Nephron (organoid): ENCODE data around the gene PMFBP1.

ENCODE experiments used
- H3K27ac Mint-ChIP-seq, 3 experiments: 2 replicates each; pipeline ENCODE4 v1.8.0; 2020; ENCODE audit warnings: mixed read lengths in 3 of 3, mild to moderate bottlenecking in 2 of 3, moderate library complexity in 1 of 3
- H3K27me3 Mint-ChIP-seq: 2 replicates; pipeline ENCODE4 v1.8.0; 2021; ENCODE audit warnings: low read depth, mild to moderate bottlenecking, moderate library complexity, mixed read lengths
- H3K36me3 Mint-ChIP-seq: 2 replicates; pipeline ENCODE4 v1.8.0; 2020; ENCODE audit warnings: low read depth, mixed read lengths
- H3K4me1 Mint-ChIP-seq: 2 replicates; pipeline ENCODE4 v1.8.0; 2020; ENCODE audit warnings: mixed read lengths
- H3K4me3 Mint-ChIP-seq, 3 experiments: 2 replicates each; pipeline ENCODE4 v1.8.0; 2020; ENCODE audit warnings: mild to moderate bottlenecking in 3 of 3, mixed read lengths in 3 of 3, moderate library complexity in 2 of 3
- H3K9me3 Mint-ChIP-seq: 2 replicates; pipeline ENCODE4 v1.8.0; 2020; ENCODE audit warnings: mixed read lengths
- TF ChIP-seq, protein P1 (sequence below), 3 experiments: fragments of 200-600 bp; sonication (generic); IDR thresholded peaks; one replicate each; pipeline ENCODE4 v1.5.0; 2021; ENCODE audit warnings: antibody characterized with exemption in 3 of 3; ENCODE audit not compliant: unreplicated experiment in 3 of 3

PMFBP1 gene

DNA sequence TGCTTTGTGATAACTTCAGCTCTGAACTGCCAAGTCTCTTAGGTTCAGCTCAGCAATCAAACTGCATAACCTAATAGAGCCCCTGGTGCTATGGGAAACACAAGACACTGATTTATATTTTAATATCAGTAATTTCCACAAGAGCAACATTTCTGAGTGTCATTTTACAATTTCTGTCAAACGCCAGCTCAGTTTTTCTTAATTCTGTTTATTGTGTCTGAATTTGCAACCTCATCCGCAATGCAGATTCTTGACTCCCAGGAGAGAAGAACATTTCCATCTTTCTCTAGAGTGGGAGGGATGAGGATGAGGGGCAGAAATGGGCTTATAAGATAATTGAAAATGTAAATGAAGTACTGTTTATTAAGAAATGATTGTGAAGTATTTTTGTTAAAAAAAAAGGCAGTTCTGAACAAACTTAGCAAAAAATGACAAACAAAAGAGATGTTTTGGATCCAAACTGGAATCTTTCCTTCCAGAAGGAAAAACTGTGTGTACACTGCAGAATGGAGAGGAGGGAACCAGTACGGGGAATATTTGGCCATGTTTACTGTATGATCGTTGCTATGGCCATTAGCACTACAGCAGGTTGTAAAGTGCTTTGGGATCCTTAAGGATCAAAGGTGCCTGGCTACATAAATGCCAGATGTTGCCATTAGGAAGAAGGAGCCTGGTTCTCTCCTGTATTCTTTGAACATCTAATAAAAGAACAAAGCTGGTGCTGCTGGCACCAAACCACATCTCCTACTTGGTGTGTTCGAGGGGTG, 7.4 kb upstream of the PMFBP1 start:
- TF ChIP-seq, protein P1, sequence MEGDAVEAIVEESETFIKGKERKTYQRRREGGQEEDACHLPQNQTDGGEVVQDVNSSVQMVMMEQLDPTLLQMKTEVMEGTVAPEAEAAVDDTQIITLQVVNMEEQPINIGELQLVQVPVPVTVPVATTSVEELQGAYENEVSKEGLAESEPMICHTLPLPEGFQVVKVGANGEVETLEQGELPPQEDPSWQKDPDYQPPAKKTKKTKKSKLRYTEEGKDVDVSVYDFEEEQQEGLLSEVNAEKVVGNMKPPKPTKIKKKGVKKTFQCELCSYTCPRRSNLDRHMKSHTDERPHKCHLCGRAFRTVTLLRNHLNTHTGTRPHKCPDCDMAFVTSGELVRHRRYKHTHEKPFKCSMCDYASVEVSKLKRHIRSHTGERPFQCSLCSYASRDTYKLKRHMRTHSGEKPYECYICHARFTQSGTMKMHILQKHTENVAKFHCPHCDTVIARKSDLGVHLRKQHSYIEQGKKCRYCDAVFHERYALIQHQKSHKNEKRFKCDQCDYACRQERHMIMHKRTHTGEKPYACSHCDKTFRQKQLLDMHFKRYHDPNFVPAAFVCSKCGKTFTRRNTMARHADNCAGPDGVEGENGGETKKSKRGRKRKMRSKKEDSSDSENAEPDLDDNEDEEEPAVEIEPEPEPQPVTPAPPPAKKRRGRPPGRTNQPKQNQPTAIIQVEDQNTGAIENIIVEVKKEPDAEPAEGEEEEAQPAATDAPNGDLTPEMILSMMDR (IDR thresholded peaks at IDR 0.05; ENCODE audit: unreplicated experiment in 3 of 3), result no peak
- H3K27me3 Mint-ChIP-seq, result no peaks in the 10 kb centered on the region
- peaks cover 7% of the 10 kb centered on the region for H3K9me3 Mint-ChIP-seq
- H3K36me3 Mint-ChIP-seq, result no peaks in the 10 kb centered on the region
- H3K4me1 Mint-ChIP-seq, result no peaks in the 10 kb centered on the region
- H3K27ac Mint-ChIP-seq, result no peak overlapping the region
- no peak overlapping the region for H3K4me3 Mint-ChIP-seq

- H3K36me3 Mint-ChIP-seq, result no peaks in the 10 kb centered on the region
- peaks cover 7% of the 10 kb centered on the region for H3K9me3 Mint-ChIP-seq
- TF ChIP-seq, protein P1 (IDR thresholded peaks at IDR 0.05; ENCODE audit: unreplicated experiment in 3 of 3), result no peak
Observed at GRCh38 chr16:72174726-72175125, 2.8 kb upstream of the PMFBP1 start.

DNA sequence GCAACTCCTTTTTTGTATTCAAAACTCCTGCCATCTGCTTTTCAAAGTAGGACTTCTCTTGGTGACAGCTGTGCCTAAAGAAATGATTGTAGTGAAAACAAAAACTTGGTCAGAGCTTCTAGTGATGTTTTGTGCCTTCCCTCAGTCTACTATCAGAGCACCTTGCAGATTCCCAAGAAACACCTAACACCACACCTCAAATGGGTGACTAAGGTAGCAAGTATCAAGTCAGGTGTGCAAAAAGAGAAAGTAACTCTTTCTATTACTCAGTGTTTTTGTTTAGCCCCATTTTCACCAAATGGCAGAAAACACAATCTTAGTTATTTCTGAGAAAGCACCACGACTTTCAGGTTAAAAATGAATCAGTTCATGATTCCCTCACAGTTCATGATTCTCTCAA, 2.0 kb upstream of the PMFBP1 start:
- TF ChIP-seq, protein P1 (IDR thresholded peaks at IDR 0.05; ENCODE audit: unreplicated experiment in 3 of 3), result no peak
- no peak overlapping the region for H3K4me3 Mint-ChIP-seq

More at GRCh38 chr16:72174726-72175125, 2.8 kb upstream of the PMFBP1 start:
- Mint-ChIP-seq H3K4me3 (no peak overlapping the region), H3K27me3 (no peaks in the 10 kb centered on the region), H3K27ac (no peak overlapping the region), H3K4me1 (no peaks in the 10 kb centered on the region)

DNA sequence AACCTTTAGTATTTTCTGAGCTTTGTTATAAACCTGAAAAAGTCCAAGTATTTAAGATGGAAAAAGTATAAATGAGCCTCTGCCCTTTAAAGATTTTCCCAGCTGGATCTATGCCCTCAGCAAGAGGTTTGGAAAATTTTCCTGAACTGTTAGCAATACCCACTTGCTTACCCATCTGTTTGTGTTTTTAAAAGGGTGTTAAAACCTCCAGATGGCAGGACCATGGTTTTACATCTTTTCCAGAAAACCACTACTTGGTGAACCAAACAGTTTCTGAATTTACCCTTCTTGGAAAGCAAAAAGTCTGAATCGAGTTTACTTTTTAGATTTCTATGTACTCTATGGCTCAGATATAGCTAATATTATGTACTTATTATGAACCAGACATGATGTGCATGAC, 719 bp downstream of the PMFBP1 start:
- Mint-ChIP-seq H3K9me3 (no peaks in the 10 kb centered on the region), H3K27ac (no peak overlapping the region), H3K4me3 (no peak overlapping the region), H3K27me3 (no peaks in the 10 kb centered on the region), H3K4me1 (no peaks in the 10 kb centered on the region), H3K36me3 (no peaks in the 10 kb centered on the region)
- TF ChIP-seq, protein P1 (IDR thresholded peaks at IDR 0.05; ENCODE audit: unreplicated experiment in 3 of 3), result no peak

More for the DNA sequence above, 2.0 kb upstream of the PMFBP1 start:
- Mint-ChIP-seq H3K27me3 (no peaks in the 10 kb centered on the region), H3K27ac (no peak overlapping the region), H3K4me1 (no peaks in the 10 kb centered on the region), H3K9me3 (peaks cover 7% of the 10 kb centered on the region), H3K36me3 (no peaks in the 10 kb centered on the region)

GRCh38 chr16:72169708-72170107, 2.2 kb downstream of the PMFBP1 start:
- no peak overlapping the region for H3K27ac Mint-ChIP-seq
- H3K36me3 Mint-ChIP-seq, result no peaks in the 10 kb centered on the region
- H3K4me1 Mint-ChIP-seq, result no peaks in the 10 kb centered on the region
- H3K27me3 Mint-ChIP-seq, result no peaks in the 10 kb centered on the region
- no peak overlapping the region for H3K4me3 Mint-ChIP-seq
- TF ChIP-seq, protein P1 (IDR thresholded peaks at IDR 0.05; ENCODE audit: unreplicated experiment in 3 of 3), result no peak
- H3K9me3 Mint-ChIP-seq, result no peaks in the 10 kb centered on the region

DNA sequence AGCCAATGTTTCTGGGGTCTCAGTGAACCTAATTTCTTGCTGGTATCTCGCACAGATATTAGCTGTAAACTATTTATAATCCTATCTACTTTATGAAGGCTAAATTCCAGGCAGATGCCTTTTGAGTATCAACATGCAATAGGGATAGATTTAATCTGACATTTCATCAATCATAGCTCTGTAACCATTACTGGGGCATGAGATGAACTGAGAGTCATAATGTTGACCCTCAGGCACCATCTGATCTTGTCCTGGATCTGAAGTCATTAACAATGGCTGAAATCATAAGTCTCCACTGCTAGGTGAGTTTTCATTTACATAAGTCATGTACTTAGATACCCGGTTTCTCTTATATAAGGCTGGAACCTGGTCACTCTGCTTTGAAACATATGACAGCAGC, 3.6 kb downstream of the PMFBP1 start:
- Mint-ChIP-seq H3K9me3 (no peaks in the 10 kb centered on the region), H3K4me3 (no peak overlapping the region), H3K27ac (no peak overlapping the region), H3K27me3 (no peaks in the 10 kb centered on the region), H3K4me1 (no peaks in the 10 kb centered on the region), H3K36me3 (peaks cover 1% of the 10 kb centered on the region)
- TF ChIP-seq, protein P1 (IDR thresholded peaks at IDR 0.05; ENCODE audit: unreplicated experiment in 3 of 3), result no peak
